Suprapubic skin (tissue), 4 donors: Measurements from ENCODE around the gene LMX1A. TPM values are rescaled to one million over a fixed set of nuclear protein-coding genes. Genes with fewer than 3 reads are reported as not detected.

Experiments
- DNase-seq, 2 donors: peaks; one replicate each; pipeline ENCODE4 v3.0.0-alpha.2; 2019; ENCODE audit warnings: low spot score in 2 of 2
- H3K27ac ChIP-seq: fragments of 200-600 bp; sonication (generic); one replicate; pipeline ENCODE4 v1.5.1; 2019
- H3K27me3 ChIP-seq: fragments of 200-600 bp; sonication (generic); one replicate; pipeline ENCODE4 v1.5.1; 2019
- H3K36me3 ChIP-seq: fragments of 200-600 bp; sonication (generic); one replicate; pipeline ENCODE4 v1.5.1; 2019
- H3K4me1 ChIP-seq: fragments of 200-600 bp; sonication (generic); one replicate; pipeline ENCODE4 v1.5.1; 2019
- H3K4me3 ChIP-seq: fragments of 200-600 bp; sonication (generic); one replicate; pipeline ENCODE4 v1.5.1; 2019; ENCODE audit warnings: mild to moderate bottlenecking
- H3K9me3 ChIP-seq: fragments of 200-600 bp; sonication (generic); one replicate; pipeline ENCODE4 v1.5.1; 2019
- CTCF ChIP-seq, 2 donors: fragments of 200-600 bp in 1 of 2; fragments of 450-650 bp in 1 of 2; sonication (generic) in 1 of 2; IDR thresholded peaks; one replicate each; pipeline ENCODE4 v1.5.1; 2016 to 2019; ENCODE audit warnings: antibody characterized with exemption in 2 of 2, mild to moderate bottlenecking in 1 of 2, moderate library complexity in 1 of 2
- EP300 ChIP-seq: sonication (generic); formaldehyde crosslinking; IDR thresholded peaks from one replicate; pipeline ENCODE4 v1.6.1; 2017; ENCODE audit warnings: antibody characterized with exemption
- POLR2A ChIP-seq, 2 donors: fragments of 450-650 bp; IDR thresholded peaks; one replicate each; pipeline ENCODE4 v1.6.1; 2017; ENCODE audit warnings: antibody characterized with exemption in 2 of 2, mild to moderate bottlenecking in 2 of 2, moderate library complexity in 2 of 2
- POLR2AphosphoS5 ChIP-seq, 3 donors: sonication (generic); formaldehyde crosslinking; IDR thresholded peaks; one replicate each; pipeline ENCODE4 v1.6.1; 2017; ENCODE audit warnings: antibody characterized with exemption in 3 of 3
- WGBS: methylation state at CpG from one replicate; pipeline ENCODE4 v1.1.5; 2018; 5-methylcytosine and 5-hydroxymethylcytosine counted together
- total RNA-seq, 4 donors: library from RNA; depleted of rRNA; stranded (reverse); fragments of >200 nt; gene quantifications; one replicate each; pipeline ENCODE4 v1.1.0, GENCODE V29; 2016

LMX1A gene
- total RNA-seq, 4 donors from 2014 or later, result 0.44 TPM; not detected in 3

GRCh38 chr1:165228111-165228655 lies 128.3 kb downstream of the LMX1A start:
- no peak overlapping the region for H3K27ac ChIP-seq
- WGBS, result 64% methylated on average over 2 of the region's 2 CpGs
- H3K4me1 ChIP-seq, result no peaks in the 10 kb centered on the region
- no peaks in the 10 kb centered on the region for H3K9me3 ChIP-seq
- no peak for DNase-seq
- H3K36me3 ChIP-seq, result no peaks in the 10 kb centered on the region
- H3K27me3 ChIP-seq, result peaks cover 20% of the 10 kb centered on the region
- TF ChIP-seq POLR2A (IDR thresholded peaks at IDR 0.05) (no peak), POLR2AphosphoS5 (IDR thresholded peaks at IDR 0.05) (no peak), CTCF (IDR thresholded peaks at IDR 0.05) (no peak), EP300 (no peak)
- no peak overlapping the region for H3K4me3 ChIP-seq

GRCh38 chr1:165226326-165226725 lies 130.2 kb downstream of the LMX1A start:
- Histone ChIP-seq H3K4me3 (no peak overlapping the region), H3K27ac (no peak overlapping the region), H3K27me3 (peaks cover 6% of the 10 kb centered on the region), H3K36me3 (no peaks in the 10 kb centered on the region), H3K4me1 (no peaks in the 10 kb centered on the region), H3K9me3 (no peaks in the 10 kb centered on the region)
- no peak for TF ChIP-seq POLR2A (IDR thresholded peaks at IDR 0.05)
- no peak for TF ChIP-seq POLR2AphosphoS5 (IDR thresholded peaks at IDR 0.05)
- no peak for TF ChIP-seq EP300
- TF ChIP-seq CTCF (IDR thresholded peaks at IDR 0.05), result no peak
- DNase-seq, result no peak
- WGBS, result 78% methylated on average over 2 of the region's 2 CpGs

GRCh38 chr1:165225650-165226049 lies 130.9 kb downstream of the LMX1A start:
- peaks cover 6% of the 10 kb centered on the region for H3K27me3 ChIP-seq
- no peaks in the 10 kb centered on the region for H3K9me3 ChIP-seq
- no peaks in the 10 kb centered on the region for H3K4me1 ChIP-seq
- H3K27ac ChIP-seq, result no peak overlapping the region
- DNase-seq, result no peak
- TF ChIP-seq CTCF (IDR thresholded peaks at IDR 0.05), result no peak
- TF ChIP-seq POLR2AphosphoS5 (IDR thresholded peaks at IDR 0.05), result no peak
- TF ChIP-seq POLR2A (IDR thresholded peaks at IDR 0.05), result no peak
- no peak for TF ChIP-seq EP300
- no peaks in the 10 kb centered on the region for H3K36me3 ChIP-seq
- H3K4me3 ChIP-seq, result no peak overlapping the region
- WGBS, result 75% methylated on average over 1 of the region's 1 CpG

- no peak overlapping the region for H3K27ac ChIP-seq
- no peak overlapping the region for H3K4me3 ChIP-seq
- TF ChIP-seq EP300 (no peak), POLR2A (IDR thresholded peaks at IDR 0.05) (no peak), CTCF (IDR thresholded peaks at IDR 0.05) (no peak), POLR2AphosphoS5 (IDR thresholded peaks at IDR 0.05) (no peak)
- 73% methylated on average over 3 of the region's 3 CpGs for WGBS
- no peaks in the 10 kb centered on the region for H3K4me1 ChIP-seq
- H3K36me3 ChIP-seq, result no peaks in the 10 kb centered on the region
- no peak for DNase-seq
- H3K9me3 ChIP-seq, result no peaks in the 10 kb centered on the region
- H3K27me3 ChIP-seq, result peaks cover 6% of the 10 kb centered on the region
Observed at GRCh38 chr1:165225062-165225461, 131.5 kb downstream of the LMX1A start.

- WGBS, result 94% methylated on average over 2 of the region's 2 CpGs
- Histone ChIP-seq H3K27ac (no peak overlapping the region), H3K9me3 (no peaks in the 10 kb centered on the region), H3K36me3 (no peaks in the 10 kb centered on the region), H3K4me1 (no peaks in the 10 kb centered on the region), H3K4me3 (no peak overlapping the region), H3K27me3 (peaks cover 6% of the 10 kb centered on the region)
- TF ChIP-seq POLR2A (IDR thresholded peaks at IDR 0.05) (no peak), EP300 (no peak), POLR2AphosphoS5 (IDR thresholded peaks at IDR 0.05) (no peak), CTCF (IDR thresholded peaks at IDR 0.05) (no peak)
- no peak for DNase-seq
Observed at GRCh38 chr1:165224504-165224903, 132.0 kb downstream of the LMX1A start.
